Endothelial cell of umbilical vein (primary cell): ENCODE measurements around the gene USP27X. TPM values are rescaled to one million over a fixed set of nuclear protein-coding genes. Genes with fewer than 3 reads are reported as not detected.

Experiments
- BruUV-seq: library from RNA; stranded (reverse); fragments of 400-500 nt; replicated peaks from 2 replicates; lab custom pipeline; 2021; lab: Mats Ljungman, UMichigan
- CTCF ChIA-PET: fragments of 300-600, 350-600 bp; sonication (Branson Sonifier 250); formaldehyde crosslinking; loops from one replicate; lab custom pipeline; 2021; ENCODE audit warnings: antibody characterized with exemption, inconsistent platforms; lab: Charles Lee
- POLR2A ChIA-PET: fragments of 300-600, 350-600 bp; sonication (Branson Sonifier 250); formaldehyde crosslinking; loops from one replicate; lab custom pipeline; 2021; ENCODE audit warnings: antibody characterized with exemption, inconsistent platforms; lab: Charles Lee
- DNase-seq: peaks from one replicate; pipeline ENCODE4 v3.0.0-alpha.2; 2011; ENCODE audit warnings: low read depth, low spot score
- FAIRE-seq: peaks from 2 replicates; lab custom pipeline; 2011; peaks lifted over from hg19 to GRCh38; lab: Jason Lieb, UNC
- H2AFZ ChIP-seq: 2 replicates; pipeline ENCODE4 v1.6.0; 2012; ENCODE audit warnings: low read depth, low read length, control low read depth, inconsistent platforms
- H3K27ac ChIP-seq: 2 replicates; pipeline ENCODE4 v1.5.1; 2011; ENCODE audit warnings: low read depth, mild to moderate bottlenecking, control low read depth, low read length, moderate library complexity; ENCODE audit not compliant: insufficient read depth
- H3K27me3 ChIP-seq, 2 experiments: 2 replicates each; pipeline versions ENCODE4 v1.6.0 to v1.6.1; 2011; ENCODE audit warnings: low read length in 2 of 2, mixed read lengths in 1 of 2; ENCODE audit not compliant: control insufficient read depth in 2 of 2, insufficient read depth in 2 of 2
- H3K36me3 ChIP-seq, 2 experiments: 2 replicates in 1 of 2; 3 replicates in 1 of 2; pipeline ENCODE4 v1.5.1; 2011; ENCODE audit warnings: low read length in 2 of 2, mild to moderate bottlenecking in 1 of 2, moderate library complexity in 1 of 2; ENCODE audit not compliant: control insufficient read depth in 2 of 2, insufficient read depth in 2 of 2; ENCODE audit errors: extremely low read depth in 1 of 2
- H3K4me1 ChIP-seq: 3 replicates; pipeline ENCODE4 v1.5.1; 2011; ENCODE audit warnings: mild to moderate bottlenecking, low read length; ENCODE audit not compliant: control insufficient read depth, insufficient read depth; ENCODE audit errors: extremely low read depth
- H3K4me2 ChIP-seq: 2 replicates; pipeline ENCODE4 v1.6.1; 2011; ENCODE audit warnings: low read length, control low read depth, mixed read lengths; ENCODE audit not compliant: insufficient read depth
- H3K4me3 ChIP-seq, 3 experiments: fragments of 200-600 bp in 1 of 3; sonication (generic), shearing (Covaris generic) in 1 of 3; replicated peaks in 1 of 3; 2 replicates each; pipeline ENCODE4 v1.5.1; 2011 to 2016; ENCODE audit warnings: control low read depth in 3 of 3, low read length in 3 of 3, mild to moderate bottlenecking in 2 of 3, inconsistent platforms in 1 of 3, low read depth in 1 of 3, moderate library complexity in 1 of 3; ENCODE audit not compliant: insufficient read depth in 1 of 3
- H3K79me2 ChIP-seq: 2 replicates; pipeline ENCODE4 v1.6.0; 2012; ENCODE audit warnings: low read length, inconsistent platforms; ENCODE audit not compliant: control insufficient read depth, insufficient read depth
- H3K9ac ChIP-seq: replicated peaks from 2 replicates; pipeline ENCODE3; 2011; ENCODE audit warnings: low read length, control low read depth; ENCODE audit not compliant: insufficient read depth; ENCODE audit errors: extremely low read depth
- H3K9me1 ChIP-seq: replicated peaks from 3 replicates; pipeline ENCODE4 v1.6.0; 2011; ENCODE audit warnings: mild to moderate bottlenecking, low read length; ENCODE audit not compliant: control insufficient read depth, insufficient read depth; ENCODE audit errors: extremely low read depth
- H3K9me3 ChIP-seq: replicated peaks from 2 replicates; pipeline ENCODE4 v1.5.1; 2012; ENCODE audit warnings: low read length, inconsistent platforms; ENCODE audit not compliant: control insufficient read depth, insufficient read depth
- H4K20me1 ChIP-seq: replicated peaks from 2 replicates; pipeline ENCODE3; 2011; ENCODE audit warnings: mild to moderate bottlenecking, low read length; ENCODE audit not compliant: control insufficient read depth, insufficient read depth; ENCODE audit errors: extremely low read depth
- CTCF ChIP-seq, 2 donors: IDR thresholded peaks; 1 replicate in 1 of 2; 2 replicates in 1 of 2; pipeline ENCODE4 v1.5.1; 2011; ENCODE audit warnings: low read length in 2 of 2, mild to moderate bottlenecking in 2 of 2, moderate library complexity in 2 of 2, control low read depth in 1 of 2, inconsistent platforms in 1 of 2, low read depth in 1 of 2; ENCODE audit not compliant: insufficient read depth in 1 of 2; ENCODE audit errors: extremely low read depth in 1 of 2
- EZH2 ChIP-seq: IDR thresholded peaks from 2 replicates; pipeline ENCODE4 v1.6.1; 2012; ENCODE audit warnings: borderline replicate concordance, low read depth, mild to moderate bottlenecking, moderate library complexity, low read length, inconsistent platforms; ENCODE audit not compliant: severe bottlenecking
- FOS ChIP-seq: IDR thresholded peaks from 2 replicates; pipeline ENCODE4 v1.6.1; 2011; ENCODE audit warnings: mild to moderate bottlenecking, low read length, moderate library complexity, borderline replicate concordance; ENCODE audit not compliant: insufficient read depth
- GATA2 ChIP-seq: IDR thresholded peaks from 2 replicates; pipeline ENCODE4 v1.7.0; 2011; ENCODE audit warnings: low read depth, mild to moderate bottlenecking, moderate library complexity, mixed read lengths, low read length; ENCODE audit not compliant: insufficient read length, insufficient read depth
- MAX ChIP-seq: IDR thresholded peaks from 2 replicates; pipeline ENCODE4 v1.6.1; 2011; ENCODE audit not compliant: insufficient read depth, insufficient read length
- dilution Hi-C: fragments of 300-500 bp; cut with MboI; formaldehyde crosslinking; loops from one replicate; pipeline ENCODE4 v1.15.0; 2019; ENCODE audit warnings: low sequenced_read_pairs; ENCODE audit not compliant: extremely low pct_ligation_motif_present
- intact Hi-C: fragments of 100-400 bp; cut with micrococcal nuclease; formaldehyde crosslinking; loops from one replicate; pipeline ENCODE4 v1.10.0; 2022
- polyA plus RNA-seq, 4 experiments: library from polyadenylated mRNA; depleted of rRNA in 3 of 4; stranded (reverse) in 3 of 4; unstranded in 1 of 4; fragments of >200 nt; gene quantifications; 2 replicates each; pipeline versions ENCODE4 v1.2.1 to v1.2.3, GENCODE V29; 2011 to 2012; ENCODE audit warnings: missing spikeins in 1 of 4
- total RNA-seq: library from RNA; stranded (reverse); gene quantifications from 2 replicates; pipeline ENCODE4 v1.2.3, GENCODE V29; 2021

Gene USP27X
- total and polyA plus RNA-seq, 2 donors (not counting 3 experiments of a cell fraction or from before 2014, with no cell fraction given): 2.2 to 2.3 TPM

- H3K4me3 ChIP-seq: no peak overlapping the region
Measured at GRCh38 chrX:49925176-49925575, 45.9 kb downstream of the USP27X start.

More at GRCh38 chrX:49925176-49925575, 45.9 kb downstream of the USP27X start:
- Histone ChIP-seq H3K9me1 (no peaks in the 10 kb centered on the region), H3K36me3 (no peaks in the 10 kb centered on the region), H3K4me1 (peaks cover 3% of the 10 kb centered on the region), H3K4me2 (no peak overlapping the region), H3K79me2 (no peaks in the 10 kb centered on the region), H3K9me3 (no peaks in the 10 kb centered on the region), H2AFZ (no peak overlapping the region), H3K9ac (no peak overlapping the region), H4K20me1 (no peaks in the 10 kb centered on the region), H3K27me3 (no peaks in the 10 kb centered on the region), H3K27ac (no peak overlapping the region)
- FAIRE-seq (no peak), DNase-seq (no peak)
- no TSS peak for BruUV-seq
- ChIA-PET CTCF (interaction anchor here (1.0 kb wide), 1 partner anchor 41 kb away, joined by 3 read pairs; no protein-coding TSS in a partner anchor), POLR2A (no interaction called here)
- dilution Hi-C loops: no loop called here
- intact Hi-C loops: no loop called here
- TF ChIP-seq EZH2 (no peak), GATA2 (no peak), FOS (no peak), MAX (no peak), CTCF (IDR thresholded peaks at IDR 0.05; ENCODE audit: extremely low read depth in 1 of 2, insufficient read depth in 1 of 2, low read depth in 1 of 2, low read length in 2 of 2) (no peak)
